HepG2 (cell line): Measurements from ENCODE around the gene CA14. TPM values are rescaled to one million over a fixed set of nuclear protein-coding genes. Genes with fewer than 3 reads are reported as not detected.

Experiments used
- ATAC-seq: fragments of 200-7000 bp; cut with Tn5 transposase; 3 replicates; pipeline ENCODE4 v1.9.1; 2020; ENCODE audit warnings: mild to moderate bottlenecking, moderate library complexity
- BruUV-seq: library from RNA; stranded (reverse); fragments of 400-500 nt; replicated peaks from 2 replicates; lab custom pipeline; 2021; lab: Mats Ljungman, UMichigan
- CTCF ChIA-PET: fragments of 300-600 bp; formaldehyde crosslinking; extraction: SDS; loops from one replicate; lab custom pipeline; 2021; ENCODE audit warnings: low total read pairs, inconsistent platforms, low intra/inter-chr PET ratio; lab: Yijun Ruan, JAX
- POLR2A ChIA-PET: fragments of 350-600 bp; sonication (Branson Sonifier 250); formaldehyde crosslinking; loops from one replicate; lab custom pipeline; 2020; ENCODE audit warnings: antibody characterized with exemption, inconsistent platforms; lab: Yijun Ruan, JAX
- DNase-seq: peaks from one replicate; pipeline ENCODE4 v3.0.0-alpha.2; 2015; ENCODE audit warnings: low spot score
- FAIRE-seq: peaks from 3 replicates; lab custom pipeline; 2011; peaks lifted over from hg19 to GRCh38; lab: Jason Lieb, UNC
- H2AFZ ChIP-seq: one replicate; pipeline ENCODE4 v1.6.1; 2011; ENCODE audit warnings: low read length, inconsistent platforms
- H3K27ac ChIP-seq: fragments of 300-600 bp; 3 replicates; pipeline ENCODE4 v1.8.0; 2011; ENCODE audit warnings: mixed run types, mild to moderate bottlenecking, mixed read lengths, low read length, inconsistent platforms; ENCODE audit not compliant: insufficient read depth; ENCODE audit errors: extremely low read length
- H3K27me3 ChIP-seq, 2 experiments: fragments of 200-600 bp in 1 of 2; 2 replicates in 1 of 2; 3 replicates in 1 of 2; pipeline versions ENCODE4 v1.6.0 to v1.8.0; 2011; ENCODE audit warnings: low read length in 2 of 2, mild to moderate bottlenecking in 2 of 2, moderate library complexity in 2 of 2, inconsistent platforms in 1 of 2; ENCODE audit not compliant: insufficient read depth in 2 of 2, control insufficient read depth in 1 of 2
- H3K36me3 ChIP-seq, 2 experiments: fragments of 200-600 bp in 1 of 2; replicated peaks in 1 of 2; 2 replicates in 1 of 2; 3 replicates in 1 of 2; pipeline versions ENCODE4 v1.5.1 to v1.8.0; 2011; ENCODE audit warnings: low read length in 2 of 2, inconsistent platforms in 1 of 2; ENCODE audit not compliant: insufficient read depth in 2 of 2, control insufficient read depth in 1 of 2
- H3K4me1 ChIP-seq: 2 replicates; pipeline ENCODE4 v1.5.1; 2012; ENCODE audit warnings: low read length, inconsistent platforms; ENCODE audit not compliant: insufficient read depth
- H3K4me2 ChIP-seq: 2 replicates; pipeline ENCODE4 v1.6.0; 2011; ENCODE audit warnings: low read depth, low read length, inconsistent platforms
- H3K4me3 ChIP-seq, 3 experiments: fragments of 200-600 bp in 1 of 3; sonication (generic), shearing (Covaris generic) in 1 of 3; replicated peaks in 1 of 3; 2 replicates each; pipeline ENCODE4 v1.5.1; 2011 to 2016; ENCODE audit warnings: low read length in 3 of 3, inconsistent platforms in 2 of 3, low read depth in 2 of 3, mild to moderate bottlenecking in 2 of 3, control low read depth in 1 of 3, mixed read lengths in 1 of 3; ENCODE audit not compliant: insufficient read depth in 1 of 3
- H3K79me2 ChIP-seq: one replicate; pipeline ENCODE4 v1.6.1; 2011; ENCODE audit warnings: low read length, inconsistent platforms; ENCODE audit not compliant: insufficient read depth
- H3K9ac ChIP-seq: 2 replicates; pipeline ENCODE4 v1.6.0; 2011; ENCODE audit warnings: mild to moderate bottlenecking, low read depth, low read length, inconsistent platforms; ENCODE audit not compliant: insufficient read depth
- H3K9me3 ChIP-seq: 2 replicates; pipeline ENCODE4 v1.5.1; 2012; ENCODE audit warnings: mild to moderate bottlenecking, low read length
- H4K20me1 ChIP-seq: 2 replicates; pipeline ENCODE4 v1.6.0; 2011; ENCODE audit warnings: inconsistent platforms, mild to moderate bottlenecking, low read length, moderate library complexity; ENCODE audit not compliant: insufficient read depth
- CENPT ChIP-seq: sonication (generic); formaldehyde crosslinking; IDR thresholded peaks from 2 replicates; pipeline ENCODE4 v1.8.0; 2022; ENCODE audit warnings: low read depth, mild to moderate bottlenecking, moderate library complexity, missing genetic modification reagents
- HDAC6 ChIP-seq: fragments of 200-600 bp; sonication (generic); IDR thresholded peaks from 2 replicates; pipeline ENCODE4 v1.7.0; 2017; ENCODE audit warnings: mild to moderate bottlenecking, antibody characterized with exemption, low read length, low read depth
- HOXA7 ChIP-seq: sonication (generic); formaldehyde crosslinking; IDR thresholded peaks from 2 replicates; pipeline ENCODE4 v1.8.1; 2022; ENCODE audit warnings: mild to moderate bottlenecking, missing genetic modification reagents, moderate library complexity
- JUNB ChIP-seq: sonication (generic); formaldehyde crosslinking; IDR thresholded peaks from 2 replicates; pipeline ENCODE4 v1.8.0; 2022; ENCODE audit warnings: missing genetic modification reagents, mild to moderate bottlenecking, borderline replicate concordance
- NFE2L2 ChIP-seq: fragments of 150-350 bp; IDR thresholded peaks from 2 replicates; pipeline ENCODE4 v1.6.1; 2014; ENCODE audit warnings: low read length
- NFKB2 ChIP-seq: sonication (generic); formaldehyde crosslinking; IDR thresholded peaks from 2 replicates; pipeline ENCODE4 v1.4.0; 2020; ENCODE audit warnings: missing genetic modification reagents, borderline replicate concordance
- RFX1 ChIP-seq: fragments of 450-650 bp; IDR thresholded peaks from 2 replicates; pipeline ENCODE4 v1.6.1; 2017
- RNF2 ChIP-seq: fragments of 450-650 bp; conservative IDR thresholded peaks from 2 replicates; pipeline ENCODE4 v1.6.1; 2016; ENCODE audit warnings: low read depth
- RXRB ChIP-seq: IDR thresholded peaks from 2 replicates; pipeline ENCODE4 v1.6.1; 2016; ENCODE audit warnings: borderline replicate concordance, missing genetic modification reagents, missing compliant biosample characterization
- SETDB1 ChIP-seq: sonication (generic); formaldehyde crosslinking; IDR thresholded peaks from 2 replicates; pipeline ENCODE4 v1.5.1; 2020; ENCODE audit warnings: missing genetic modification reagents, mild to moderate bottlenecking, borderline replicate concordance
- SMAD1 ChIP-seq: sonication (generic); formaldehyde crosslinking; IDR thresholded peaks from 2 replicates; pipeline ENCODE4 v1.4.0; 2020; ENCODE audit warnings: missing genetic modification reagents, low read depth, mild to moderate bottlenecking, borderline replicate concordance
- SMAD9 ChIP-seq: sonication (generic); formaldehyde crosslinking; IDR thresholded peaks from 2 replicates; pipeline ENCODE4 v1.5.1; 2020; ENCODE audit warnings: mild to moderate bottlenecking, missing genetic modification reagents
- THAP8 ChIP-seq: sonication (generic); formaldehyde crosslinking; IDR thresholded peaks from 2 replicates; pipeline ENCODE4 v1.5.1; 2020; ENCODE audit warnings: missing genetic modification reagents, mild to moderate bottlenecking, borderline replicate concordance
- ZBTB7A ChIP-seq: sonication (generic); formaldehyde crosslinking; IDR thresholded peaks from 2 replicates; pipeline ENCODE4 v1.8.0; 2022; ENCODE audit warnings: mild to moderate bottlenecking, missing genetic modification reagents
- ZMYM4 ChIP-seq: sonication (generic); formaldehyde crosslinking; IDR thresholded peaks from 2 replicates; pipeline ENCODE4 v1.8.1; 2023; ENCODE audit warnings: mild to moderate bottlenecking, missing genetic modification reagents
- ZSCAN29 ChIP-seq: sonication (generic); formaldehyde crosslinking; conservative IDR thresholded peaks from 2 replicates; pipeline ENCODE4 v1.4.0; 2020; ENCODE audit warnings: mild to moderate bottlenecking, missing genetic modification reagents
- ZSCAN9 ChIP-seq: IDR thresholded peaks from 2 replicates; pipeline ENCODE4 v1.6.1; 2016; ENCODE audit warnings: borderline replicate concordance
- WGBS: methylation state at CpG from one replicate; pipeline ENCODE4 v1.1.6; 2017; ENCODE audit warnings: low lambda C conversion rate; 5-methylcytosine and 5-hydroxymethylcytosine counted together
- in situ Hi-C: cut with HindIII; loops from 2 replicates; pipeline ENCODE4 v1.10.0; 2017; ENCODE audit warnings: low pct_unique_long_range_greater_than_20kb; ENCODE audit not compliant: extremely low pct_ligation_motif_present
- intact Hi-C: fragments of 100-400 bp; cut with micrococcal nuclease; formaldehyde crosslinking; loops from one replicate; pipeline ENCODE4 v1.10.0; 2022; ENCODE audit not compliant: unreplicated experiment
- polyA plus RNA-seq, 8 experiments: library from polyadenylated mRNA; depleted of rRNA in 3 of 8; stranded (reverse) in 7 of 8; unstranded in 1 of 8; fragments of >200 nt; fragmentation: Illumina TruSeq in 4 of 8; extraction: Trizol in 4 of 8; gene quantifications; 2 replicates each; pipeline versions ENCODE4 v1.2.1 to v1.2.3, GENCODE V29; 2011 to 2016; ENCODE audit warnings: low read depth in 4 of 8, missing spikeins in 1 of 8, mixed read lengths in 1 of 8; ENCODE audit not compliant: insufficient read depth in 1 of 8
- total RNA-seq, 5 experiments: library from RNA; depleted of rRNA; stranded (reverse); fragments of >200 nt; fragmentation: Illumina TruSeq; extraction: Trizol; gene quantifications; 2 replicates each; pipeline ENCODE4 v1.2.3, GENCODE V29; 2016; ENCODE audit warnings: low read depth in 1 of 5
- TF ChIP-seq, protein P1 (sequence below): sonication (generic); formaldehyde crosslinking; IDR thresholded peaks from 2 replicates; pipeline ENCODE4 v1.4.0; 2020; ENCODE audit warnings: mild to moderate bottlenecking, missing genetic modification reagents, borderline replicate concordance

The CA14 gene
- total and polyA plus RNA-seq, 2 of the 13 experiments (the other 11 are each of a cell fraction or from before 2014, with no cell fraction given) = 2.4 to 8.5 TPM

DNA sequence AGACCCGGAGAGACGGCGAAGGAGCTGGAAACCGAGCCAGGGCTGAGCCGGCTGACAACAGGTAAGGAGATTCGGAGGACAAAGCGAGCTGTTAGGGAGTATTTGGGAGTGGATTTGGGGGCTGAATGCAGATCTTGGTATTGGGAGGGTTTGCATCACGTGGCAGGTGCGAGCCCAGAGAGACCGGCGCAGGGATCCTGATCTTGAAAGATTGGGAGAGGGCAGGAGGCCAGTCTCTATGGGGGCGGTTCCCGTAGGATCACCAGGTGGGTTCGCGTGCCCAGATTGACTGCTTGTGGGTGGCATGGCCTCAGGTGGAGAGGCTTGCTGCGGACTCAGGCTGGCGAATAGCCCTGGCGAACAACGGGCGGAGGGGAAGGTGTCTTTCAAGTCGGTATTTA lies 25.0 kb downstream of the CA14 start (continued):
- TF ChIP-seq, protein P1, sequence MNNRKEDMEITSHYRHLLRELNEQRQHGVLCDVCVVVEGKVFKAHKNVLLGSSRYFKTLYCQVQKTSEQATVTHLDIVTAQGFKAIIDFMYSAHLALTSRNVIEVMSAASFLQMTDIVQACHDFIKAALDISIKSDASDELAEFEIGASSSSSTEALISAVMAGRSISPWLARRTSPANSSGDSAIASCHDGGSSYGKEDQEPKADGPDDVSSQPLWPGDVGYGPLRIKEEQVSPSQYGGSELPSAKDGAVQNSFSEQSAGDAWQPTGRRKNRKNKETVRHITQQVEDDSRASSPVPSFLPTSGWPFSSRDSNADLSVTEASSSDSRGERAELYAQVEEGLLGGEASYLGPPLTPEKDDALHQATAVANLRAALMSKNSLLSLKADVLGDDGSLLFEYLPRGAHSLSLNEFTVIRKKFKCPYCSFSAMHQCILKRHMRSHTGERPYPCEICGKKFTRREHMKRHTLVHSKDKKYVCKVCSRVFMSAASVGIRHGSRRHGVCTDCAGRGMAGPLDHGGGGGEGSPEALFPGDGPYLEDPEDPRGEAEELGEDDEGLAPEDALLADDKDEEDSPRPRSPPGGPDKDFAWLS (CRISPR knock-in tag) = no peak
- TF ChIP-seq ZBTB7A = no peak
- TF ChIP-seq JUNB (CRISPR knock-in tag) = no peak
- TF ChIP-seq SMAD9 (CRISPR knock-in tag) = no peak

- H3K27ac ChIP-seq = no peak overlapping the region
- in situ Hi-C loops = no loop called here
Measured at GRCh38 chr1:150283260-150283659, 25.7 kb downstream of the CA14 start.

DNA sequence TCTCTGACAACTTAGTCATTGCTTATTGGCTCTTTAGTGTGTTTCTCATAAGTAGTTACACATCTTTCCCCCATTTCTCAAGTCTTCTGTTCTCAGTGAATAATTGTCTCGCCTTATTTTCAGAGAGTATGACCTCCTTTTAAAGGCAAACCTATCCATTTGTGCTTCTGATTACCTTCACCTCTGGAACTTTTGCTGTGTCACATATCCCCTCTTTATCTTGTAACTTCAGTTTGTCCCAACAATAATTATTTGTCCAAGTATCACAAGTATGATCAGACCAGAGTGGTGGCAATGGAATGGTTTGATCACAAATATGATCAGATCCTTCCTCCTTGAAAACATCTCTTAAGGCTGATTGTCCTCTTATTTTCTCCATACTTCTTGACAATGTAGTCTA lies 30.8 kb downstream of the CA14 start:
- no TSS peak for BruUV-seq
- FAIRE-seq (no peak), DNase-seq (no peak), ATAC-seq (no peak)
- ChIA-PET CTCF (no interaction called here), POLR2A (interaction anchor here (0.7 kb wide), 1 partner anchor 29 kb away, joined by 3 read pairs; no protein-coding TSS in a partner anchor)
- intact Hi-C loops = no loop called here
- in situ Hi-C loops = no loop called here
- H2AFZ ChIP-seq = no peak overlapping the region
- peaks cover 0 to 7% of the 10 kb centered on the region in 2 experiments; a peak in 1 of 5 replicates for H3K27me3 ChIP-seq
- no peaks in the 10 kb centered on the region for H3K79me2 ChIP-seq
- H3K9me3 ChIP-seq = no peaks in the 10 kb centered on the region
- no peaks in the 10 kb centered on the region for H4K20me1 ChIP-seq
- peaks cover 21% of the 10 kb centered on the region for H3K4me1 ChIP-seq
- no peak overlapping the region for H3K4me2 ChIP-seq
- no peak overlapping the region for H3K9ac ChIP-seq
- no peaks in the 10 kb centered on the region for H3K36me3 ChIP-seq
- no peak overlapping the region for H3K4me3 ChIP-seq
- 3% methylated on average over 1 of the region's 1 CpG for WGBS
- no peak overlapping the region for H3K27ac ChIP-seq
- TF ChIP-seq ZMYM4 (no peak), RXRB (CRISPR knock-in tag) (no peak), JUNB (CRISPR knock-in tag) (no peak), CENPT (CRISPR knock-in tag) (no peak), SETDB1 (CRISPR knock-in tag) (no peak), THAP8 (no peak), ZSCAN29 (CRISPR knock-in tag) (no peak), SMAD1 (no peak), RNF2 (no peak), NFKB2 (no peak), RFX1 (no peak), HDAC6 (no peak), NFE2L2 (no peak)

More at GRCh38 chr1:150283260-150283659, 25.7 kb downstream of the CA14 start:
- peaks cover 27% of the 10 kb centered on the region for H3K4me1 ChIP-seq
- H3K9ac ChIP-seq = no peak overlapping the region
- TF ChIP-seq HOXA7 = no peak
- TF ChIP-seq ZSCAN9 (CRISPR knock-in tag) = no peak
- no peak overlapping the region for H3K4me2 ChIP-seq
- no peak for ATAC-seq
- peaks cover 0 to 7% of the 10 kb centered on the region in 2 experiments; a peak in 1 of 5 replicates for H3K27me3 ChIP-seq
- H3K9me3 ChIP-seq = no peaks in the 10 kb centered on the region
- no peak overlapping the region for H2AFZ ChIP-seq
- intact Hi-C loops = no loop called here
- no peaks in the 10 kb centered on the region for H4K20me1 ChIP-seq
- H3K79me2 ChIP-seq = no peaks in the 10 kb centered on the region
- DNase-seq = no peak
- ChIA-PET CTCF (no interaction called here), POLR2A (no interaction called here)
- no peak for FAIRE-seq
- H3K4me3 ChIP-seq = no peak overlapping the region
- BruUV-seq = no TSS peak
- H3K36me3 ChIP-seq = no peaks in the 10 kb centered on the region
- 70% methylated on average over 12 of the region's 12 CpGs for WGBS
